HG03064 (cell line): ENCODE results near the gene PRMT3.
"Not testable (repeated sequence)": the region's sequence is repeated elsewhere in the genome, so short reads cannot be mapped to it uniquely, and the experiment has no call there.

ENCODE experiments used
- ATAC-seq: cut with Tn5 transposase; IDR thresholded peaks from one replicate; pipeline ENCODE4 v1.9.1; 2021; ENCODE audit warnings: low read depth; ENCODE audit not compliant: unreplicated experiment

PRMT3 gene

GRCh38 chr11:20453657-20454316, 66.3 kb downstream of the PRMT3 start:
- no peak for ATAC-seq

- ATAC-seq = no peak
Measured at GRCh38 chr11:20457001-20457799, 69.7 kb downstream of the PRMT3 start.

DNA sequence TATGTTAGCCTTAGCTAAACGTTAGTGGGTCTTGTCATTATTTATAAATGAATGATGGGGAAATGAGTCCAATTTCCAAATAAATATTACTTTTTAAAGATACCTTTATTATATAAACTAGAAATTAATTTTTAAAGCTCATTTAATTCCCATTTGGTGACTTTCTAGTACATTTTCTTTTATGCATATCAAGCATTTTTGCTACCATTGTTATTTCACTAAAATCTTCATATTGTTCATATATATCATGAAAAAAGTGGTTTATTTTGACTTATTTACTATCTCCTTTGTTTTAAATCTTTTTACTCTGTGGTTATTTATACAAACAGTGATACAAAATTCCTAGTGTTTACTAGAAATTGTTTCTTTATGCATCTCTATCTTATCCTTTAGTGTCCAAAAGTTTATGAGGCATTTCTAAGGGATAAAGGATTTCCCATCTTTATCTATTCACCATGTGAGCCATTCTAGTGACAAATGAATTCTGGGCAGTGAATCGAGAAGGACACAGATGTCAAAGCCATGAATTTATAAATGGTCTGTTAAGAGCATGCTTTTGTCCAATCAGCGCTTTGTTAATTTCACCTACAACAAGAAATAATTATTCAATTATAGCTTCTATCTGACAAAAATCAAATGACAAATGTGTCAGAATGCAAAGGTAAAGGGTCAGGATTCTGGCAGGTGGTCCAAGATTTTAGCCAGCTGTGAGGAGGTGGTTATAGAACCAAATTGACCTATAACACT, 70.6 kb downstream of the PRMT3 start:
- ATAC-seq = no peak

DNA sequence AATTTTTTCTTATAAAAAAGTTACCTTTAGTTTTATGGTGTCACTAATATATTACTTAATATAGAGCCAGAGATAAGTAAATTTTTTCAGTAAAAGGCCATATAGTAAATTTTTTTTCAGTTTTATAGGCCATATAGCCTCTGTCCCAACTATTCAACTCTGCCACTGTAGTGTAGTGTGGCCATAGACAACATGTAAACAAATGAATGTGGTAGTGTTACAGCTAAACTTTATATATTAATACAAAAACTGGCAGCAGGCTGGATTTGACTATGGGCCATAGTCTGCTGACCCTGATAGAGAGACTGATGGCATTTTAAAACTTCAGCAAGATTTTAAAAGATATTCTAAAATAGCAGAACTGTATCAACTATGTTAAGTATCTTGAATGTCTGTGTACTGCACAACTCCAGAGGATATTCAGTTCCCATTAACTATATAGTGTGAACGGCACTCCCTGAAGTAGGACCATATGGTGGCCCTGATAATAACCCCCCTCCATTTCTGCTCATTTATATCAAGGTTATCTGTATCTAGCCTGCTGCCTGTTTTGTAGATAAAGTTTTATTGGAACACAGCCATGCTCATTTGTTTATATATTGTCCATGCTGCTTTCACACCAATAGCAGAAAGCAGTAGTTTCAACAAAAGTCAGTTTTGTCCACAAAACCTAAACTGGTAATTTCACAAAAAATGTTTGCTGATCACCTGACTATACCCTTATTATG, 71.6 kb downstream of the PRMT3 start:
- ATAC-seq = no peak

DNA sequence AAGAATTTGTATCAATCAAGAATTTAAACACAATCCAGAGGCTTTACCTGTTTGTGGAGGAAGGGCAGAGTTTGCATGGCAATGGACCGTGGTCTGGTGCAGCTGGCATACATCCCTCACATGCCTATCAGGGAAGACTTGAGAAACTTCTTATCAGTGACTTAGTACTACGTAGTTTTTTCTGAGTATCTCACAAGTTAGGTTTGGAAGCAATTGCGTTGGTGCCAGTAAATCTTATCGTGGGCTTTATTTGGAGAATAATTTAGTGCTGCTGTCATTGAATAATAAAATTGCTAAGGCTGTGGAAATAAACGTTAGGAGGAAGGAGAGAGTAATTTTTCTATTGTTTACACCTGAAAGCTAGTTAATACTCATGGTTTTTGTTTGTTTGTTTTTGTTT, 72.3 kb downstream of the PRMT3 start:
- no peak for ATAC-seq

DNA sequence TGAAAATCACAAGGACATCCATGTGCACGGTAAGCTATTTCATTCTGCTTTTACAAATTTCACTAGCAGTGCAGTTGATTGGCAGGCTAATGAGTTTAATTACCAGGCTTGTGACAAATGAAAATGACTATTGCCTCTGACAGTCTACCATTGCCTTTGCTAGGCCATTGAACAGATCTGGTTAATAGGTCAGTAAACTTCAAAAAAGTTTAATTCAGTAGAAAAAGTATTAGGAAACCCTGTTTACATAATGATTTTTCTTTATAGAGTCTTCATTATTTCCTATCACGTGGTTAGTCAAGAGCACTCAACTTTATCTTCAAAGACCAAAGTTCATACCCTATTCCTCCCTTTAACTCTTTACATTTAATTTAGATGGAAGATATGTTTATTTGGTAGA, 77.0 kb downstream of the PRMT3 start:
- ATAC-seq = no peak

DNA sequence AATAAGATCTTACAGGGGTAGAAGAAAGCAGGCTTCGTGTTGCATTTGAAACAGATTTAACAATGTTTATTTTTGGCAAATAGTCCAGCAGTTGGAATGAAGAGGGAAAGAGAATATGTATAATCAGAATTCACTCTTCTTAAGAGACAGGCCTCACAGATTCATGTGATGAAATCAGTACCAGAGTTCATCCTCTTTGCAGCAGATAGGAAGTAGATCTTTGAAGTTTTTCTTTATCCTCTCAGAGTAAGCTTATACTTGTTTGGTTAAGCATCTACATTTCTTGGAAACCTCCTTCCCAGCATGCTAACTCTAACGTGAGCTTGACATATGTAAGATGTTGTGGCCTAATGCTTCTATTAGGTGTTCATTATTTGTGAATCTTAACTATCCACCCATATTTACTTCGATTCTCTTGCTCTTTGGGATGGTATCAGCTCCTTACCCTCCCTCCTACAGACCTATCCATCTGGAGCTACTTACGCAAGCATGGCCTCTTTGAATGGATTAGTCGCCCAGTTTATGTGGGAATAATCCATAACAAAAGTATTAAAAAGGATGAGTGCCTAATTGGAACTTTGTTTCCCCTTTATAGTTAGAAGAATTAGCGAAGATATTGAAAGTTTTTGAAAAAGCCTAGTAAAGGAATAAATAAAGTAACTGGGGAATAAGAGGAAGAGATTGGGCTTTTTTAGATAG, 80.1 kb downstream of the PRMT3 start:
- no peak for ATAC-seq

- no peak for ATAC-seq
Measured at GRCh38 chr11:20470348-20470747, 82.8 kb downstream of the PRMT3 start.

DNA sequence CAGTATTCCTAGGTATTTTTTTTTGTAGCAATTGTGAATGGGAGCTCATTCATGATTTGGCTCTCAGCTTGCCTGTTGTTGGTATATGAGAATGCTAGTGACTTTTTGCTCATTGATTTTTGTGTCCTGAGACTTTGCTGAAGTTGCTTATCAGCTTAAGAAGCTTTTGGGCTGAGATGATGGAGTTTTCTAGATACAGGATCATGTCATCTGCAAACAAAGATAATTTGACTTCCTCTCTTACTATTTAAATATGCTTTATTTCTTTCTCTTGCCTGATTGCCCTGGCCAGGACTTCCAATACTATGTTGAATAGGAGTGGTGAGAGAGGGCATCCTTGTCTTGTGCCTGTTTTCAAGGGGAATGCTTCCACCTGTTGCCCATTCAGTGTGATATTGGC, 84.4 kb downstream of the PRMT3 start:
- not testable (repeated sequence) for ATAC-seq

- no peak for ATAC-seq
Measured at GRCh38 chr11:20474176-20474881, 86.8 kb downstream of the PRMT3 start.

DNA sequence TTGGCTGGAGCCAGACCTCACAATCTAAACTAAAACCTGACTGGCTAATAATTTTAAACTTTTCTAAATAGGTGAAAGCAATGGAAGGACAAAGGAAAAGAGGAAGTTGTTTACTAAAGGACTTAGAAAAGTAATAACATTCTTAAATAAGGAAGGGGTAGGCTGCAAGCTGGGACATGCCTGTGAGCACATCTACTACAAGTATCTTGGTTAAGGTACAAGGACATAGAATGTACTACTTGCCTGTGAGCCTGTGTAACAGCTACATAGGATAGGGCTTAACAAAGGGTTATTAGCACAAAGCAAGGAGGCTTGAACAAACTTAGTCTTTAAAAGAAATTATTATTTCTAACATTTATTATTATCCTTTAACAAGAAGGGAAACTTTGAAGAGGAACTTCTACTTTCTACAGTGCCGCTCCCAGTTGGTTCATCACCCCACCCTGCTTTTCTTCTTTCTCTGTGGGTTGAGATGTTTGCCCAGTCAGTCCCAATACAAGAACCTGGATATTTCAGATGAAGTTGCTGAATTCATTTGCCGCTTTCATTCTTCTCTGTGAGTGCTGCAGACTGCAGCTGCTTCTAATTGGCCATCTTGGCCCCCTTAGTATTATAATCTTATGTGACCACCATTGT, 87.5 kb downstream of the PRMT3 start:
- ATAC-seq = no peak

DNA sequence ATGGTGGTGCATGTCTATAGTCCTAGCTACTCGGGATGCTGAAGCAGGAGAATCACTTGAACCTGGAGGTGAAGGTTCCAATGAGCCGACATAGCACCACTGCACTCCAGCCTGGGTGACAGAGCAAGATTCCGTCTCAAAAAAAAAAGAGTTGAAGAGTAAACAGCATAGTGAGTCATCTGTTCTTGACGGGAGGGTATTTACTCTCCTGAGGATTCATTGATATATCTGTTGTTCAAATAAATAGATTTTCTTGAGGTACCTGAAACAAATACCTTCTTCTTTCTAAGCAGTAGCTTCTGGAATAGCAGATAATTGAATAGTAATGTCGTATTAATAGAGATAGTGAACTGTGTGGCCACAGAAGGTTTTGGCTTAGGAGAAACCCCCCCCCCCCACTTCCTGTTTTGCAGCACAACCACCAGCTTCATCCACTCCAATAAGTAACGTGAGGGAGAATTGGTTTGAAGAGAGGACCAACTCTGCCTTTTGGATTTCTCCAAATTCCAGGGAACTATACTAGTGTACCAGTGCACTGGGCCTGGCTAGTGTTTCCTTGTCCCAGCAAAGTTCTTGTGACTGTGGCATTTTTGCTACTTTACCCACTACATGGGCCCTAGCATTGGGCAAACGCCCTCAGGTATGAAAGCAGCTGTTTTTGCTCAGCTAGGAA, 90.0 kb downstream of the PRMT3 start:
- no peak for ATAC-seq

- ATAC-seq = no peak
Measured at GRCh38 chr11:20479513-20479912, 92.0 kb downstream of the PRMT3 start.

DNA sequence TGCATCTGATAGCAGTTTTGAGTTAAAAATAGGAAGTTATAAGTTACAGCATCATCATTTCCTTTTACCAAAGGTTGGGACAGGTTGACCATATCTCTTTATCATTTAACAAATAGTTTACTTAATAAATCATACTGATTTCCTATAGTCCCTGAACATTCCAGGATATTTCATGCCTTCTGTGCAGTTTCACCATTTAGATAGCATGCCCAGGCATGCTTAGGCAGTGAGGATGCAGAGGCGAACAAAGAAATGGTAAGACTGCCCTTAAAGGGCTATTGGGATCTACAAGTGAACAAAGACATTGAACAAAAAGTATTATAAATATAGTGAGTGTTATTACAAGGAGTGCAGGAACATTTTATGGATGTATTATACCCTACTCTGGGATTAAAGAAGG, 96.4 kb downstream of the PRMT3 start:
- no peak for ATAC-seq

GRCh38 chr11:20484416-20484815, 96.9 kb downstream of the PRMT3 start:
- ATAC-seq = not testable (repeated sequence)

- ATAC-seq = no peak
Measured at GRCh38 chr11:20488352-20488751, 100.8 kb downstream of the PRMT3 start.

DNA sequence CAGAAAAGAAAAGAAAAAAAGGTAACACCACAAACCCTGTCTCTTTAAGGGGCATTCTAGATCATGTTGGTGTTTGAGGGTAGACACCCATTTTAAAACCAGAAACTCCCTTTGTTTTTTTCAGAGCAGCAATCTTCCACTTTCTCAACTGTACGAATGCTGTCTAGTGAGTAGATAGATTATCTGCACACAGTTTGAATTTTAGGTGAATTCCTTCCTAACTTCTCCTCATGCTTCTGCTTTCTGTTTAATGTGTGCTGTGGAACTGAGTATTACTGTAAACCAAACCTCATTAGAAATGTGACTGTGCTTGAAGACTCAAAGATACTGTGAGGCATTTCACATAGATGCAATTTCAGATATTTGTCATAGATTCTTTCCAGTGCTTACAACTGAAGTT, 102.4 kb downstream of the PRMT3 start:
- ATAC-seq = peak; percentile 64

- no peak for ATAC-seq
Measured at GRCh38 chr11:20493340-20493739, 105.8 kb downstream of the PRMT3 start.
